CD4-positive, alpha-beta T cell treated with Interleukin-10 for 1 hour (primary cell): ENCODE measurements around the gene CACNA1F.
"Not testable (repeated sequence)": the region's sequence is repeated elsewhere in the genome, so short reads cannot be mapped to it uniquely, and the experiment has no call there.

Experiments used
- DNase-seq: peaks from one replicate; pipeline ENCODE4 v3.0.0-alpha.2; 2020

CACNA1F gene

GRCh38 chrX:49193542-49193964 lies 39.6 kb downstream of the CACNA1F start:
- DNase-seq = no peak

DNA sequence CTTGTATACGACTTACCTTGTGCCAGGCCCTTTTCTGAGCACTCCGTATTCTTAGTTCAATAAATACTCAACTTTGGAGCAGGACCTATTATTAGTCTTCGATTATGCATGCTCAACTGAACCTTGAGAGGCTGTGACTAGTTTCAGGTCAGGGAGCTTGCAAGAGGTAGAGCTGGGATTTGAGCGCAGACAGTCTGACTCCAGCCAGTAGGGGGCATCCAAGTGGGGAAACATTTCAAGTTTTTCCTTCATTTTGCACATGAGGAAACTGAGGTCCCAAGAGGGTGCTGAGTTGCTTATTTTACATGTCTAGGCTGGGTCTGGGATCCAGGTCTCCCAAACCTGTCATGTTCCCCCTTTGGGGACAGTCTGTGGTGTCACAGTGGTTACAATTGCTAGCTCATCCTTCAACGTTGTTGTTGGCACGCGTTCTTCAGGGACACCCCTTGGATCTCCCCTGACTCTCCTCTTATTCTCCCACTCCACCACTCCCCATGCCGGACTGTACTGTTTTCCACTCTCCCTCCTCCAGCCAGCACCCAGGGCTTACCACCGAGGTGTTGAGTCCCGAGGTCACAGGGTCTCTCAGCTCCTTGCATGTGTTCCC lies 40.3 kb downstream of the CACNA1F start:
- DNase-seq = peak; percentile 38

DNA sequence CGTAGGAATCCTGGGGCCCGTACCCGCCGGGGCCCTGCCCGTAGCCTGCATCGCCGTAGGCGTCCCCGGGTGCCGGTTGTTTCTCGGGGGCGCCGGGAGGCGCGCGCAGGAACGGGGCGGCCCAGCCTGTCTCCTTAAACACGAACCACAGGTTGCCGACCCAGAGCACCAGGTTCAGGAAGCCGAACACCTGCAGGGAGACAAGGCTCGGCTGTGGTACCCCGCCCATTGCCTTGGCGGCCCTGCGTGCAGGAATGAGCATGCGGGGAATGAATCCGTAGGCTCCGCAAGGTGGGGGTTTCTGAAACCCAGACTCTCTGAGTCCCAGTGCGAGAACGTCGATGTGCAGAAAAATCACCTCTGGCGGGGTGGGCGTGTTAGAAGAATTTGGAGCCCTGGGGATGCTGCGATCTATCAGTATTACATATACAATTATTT lies 41.5 kb downstream of the CACNA1F start:
- DNase-seq = no peak

DNA sequence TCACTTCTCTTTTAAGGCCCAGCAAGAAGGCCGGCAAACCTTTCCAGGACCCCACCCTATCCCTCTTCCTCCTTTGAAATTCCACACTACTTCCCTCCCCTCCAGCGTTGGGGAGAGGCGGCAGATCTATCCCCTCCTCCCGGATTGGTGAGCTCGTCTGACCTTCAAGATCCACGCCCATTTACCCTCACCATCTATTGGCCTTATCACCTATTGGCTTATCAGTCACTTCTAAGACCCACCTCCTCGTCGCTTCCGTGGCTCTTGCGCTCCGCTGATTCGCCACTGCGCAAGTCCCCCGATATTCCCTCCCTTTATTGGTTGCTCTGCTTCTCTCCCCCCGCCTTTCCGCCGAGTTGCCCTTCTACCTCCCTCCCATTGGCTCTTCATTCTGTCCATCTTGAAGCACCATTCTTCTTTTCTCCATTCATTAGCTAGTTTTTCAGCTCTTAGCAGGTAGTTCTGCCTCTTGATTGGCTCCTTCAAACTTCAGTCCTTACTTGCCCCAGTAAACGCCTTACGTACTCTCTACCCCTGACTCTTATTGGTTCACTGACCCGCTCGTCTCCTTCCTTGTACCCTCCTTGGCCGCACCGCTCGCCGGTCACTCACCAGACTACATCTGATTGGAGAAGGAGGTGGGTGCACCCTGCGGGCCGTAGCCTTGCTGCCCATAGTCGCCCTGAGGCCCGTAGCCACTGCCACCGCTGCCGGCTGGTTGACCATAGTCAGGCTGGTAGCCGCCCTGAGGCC lies 42.1 kb downstream of the CACNA1F start:
- DNase-seq = peak; percentile 94

DNA sequence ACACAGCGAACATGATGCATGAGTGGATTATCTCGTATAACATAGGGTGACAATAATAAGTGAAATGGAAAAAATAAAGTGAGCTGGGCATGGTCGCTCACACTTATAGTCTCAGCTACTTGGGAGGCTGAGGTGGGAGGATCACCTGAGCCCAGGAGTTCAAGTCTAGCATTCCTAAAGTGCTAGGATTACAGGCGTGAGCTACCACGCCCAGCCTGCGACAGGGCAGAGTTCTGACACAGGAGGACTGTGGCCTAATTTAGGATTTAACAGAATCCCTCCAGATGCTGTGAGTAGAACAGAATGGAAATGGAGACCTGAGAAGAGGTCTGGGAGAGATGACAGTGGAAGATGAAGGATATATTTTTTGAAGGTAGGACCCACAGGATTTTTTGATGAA lies 43.5 kb downstream of the CACNA1F start:
- no peak for DNase-seq

DNA sequence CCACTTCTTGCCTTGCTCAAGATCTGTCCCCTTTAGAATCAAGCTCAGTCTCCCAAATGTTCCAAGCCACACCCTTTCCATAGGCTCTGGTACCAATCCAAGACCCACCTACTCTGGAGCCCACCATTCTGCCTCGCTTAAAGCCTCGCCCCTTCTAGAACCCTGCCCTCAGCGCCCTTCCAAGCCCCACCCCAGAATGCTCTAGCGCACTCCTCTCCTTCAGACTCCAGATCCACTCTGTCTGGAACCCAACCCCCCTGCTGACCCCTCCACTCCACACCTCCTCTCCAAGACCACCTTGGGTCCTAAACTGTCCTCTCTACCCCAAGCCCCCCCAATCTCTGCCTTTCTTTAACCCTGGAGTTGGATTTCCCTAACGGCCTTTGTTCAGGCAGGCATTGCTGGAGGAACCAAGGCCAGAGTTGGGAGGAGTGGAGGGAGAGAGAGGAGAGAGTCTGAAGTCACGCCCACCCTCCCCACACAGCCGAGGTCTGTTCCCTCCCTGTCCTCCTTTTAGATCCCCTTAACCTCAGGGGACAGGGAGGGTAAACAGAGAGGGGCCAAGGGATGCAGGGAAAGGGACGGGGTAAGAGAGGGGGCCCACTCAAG lies 44.6 kb downstream of the CACNA1F start:
- DNase-seq = no peak

- no peak for DNase-seq
These were observed 45.6 kb downstream of the CACNA1F start for GRCh38 chrX:49187526-49187925.

GRCh38 chrX:49187028-49187394 lies 46.1 kb downstream of the CACNA1F start:
- DNase-seq = no peak

DNA sequence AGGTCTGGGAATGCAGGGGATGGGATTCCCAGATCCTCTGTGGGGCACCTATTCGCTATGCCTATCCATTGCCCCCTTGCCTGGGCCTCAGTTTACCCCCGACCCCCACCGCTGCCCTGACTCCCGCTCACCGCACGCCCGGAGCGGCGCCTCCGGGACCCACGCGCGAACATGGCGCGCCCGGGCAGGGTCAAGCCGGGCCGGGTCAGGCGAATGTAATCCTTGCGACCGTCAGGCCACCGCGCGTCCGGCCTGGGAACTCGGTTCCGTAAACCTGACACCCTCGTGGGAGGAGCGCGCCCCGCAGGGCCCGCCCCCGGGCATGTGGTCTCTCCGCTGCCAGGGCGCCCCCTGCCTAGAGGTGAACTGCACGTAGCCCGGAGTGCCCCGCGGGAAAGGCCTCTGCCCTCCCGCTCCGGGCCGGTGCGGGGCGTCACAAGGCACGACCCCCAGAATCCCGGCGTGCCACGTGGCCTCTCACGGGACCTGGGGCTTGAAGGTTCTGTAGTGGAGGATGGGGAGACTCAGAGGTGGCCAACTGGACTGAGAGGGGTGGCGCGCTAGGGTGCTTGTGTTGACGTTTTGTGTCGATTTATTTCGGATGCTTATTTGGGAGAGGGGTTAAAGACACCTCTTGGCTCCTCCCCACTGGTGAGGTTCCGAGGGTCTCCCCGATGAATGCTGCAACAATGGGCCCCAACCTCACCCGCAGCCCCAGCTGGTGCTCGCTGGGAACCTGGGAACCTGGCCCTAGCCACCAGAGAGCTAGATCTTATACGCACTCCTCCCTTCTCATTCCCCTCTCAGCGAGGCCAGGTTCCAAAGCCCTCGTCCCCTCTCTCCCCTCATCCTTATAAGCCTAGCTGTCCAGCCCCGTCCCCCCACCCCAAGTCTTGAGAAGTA lies 46.8 kb downstream of the CACNA1F start, which contains the start of gene PRICKLE3:
PRICKLE3 (minus strand) TSS at position 249 of the 903 bp plus-strand sequence; CDS start at position 173, 76 bp downstream.
- DNase-seq = peak; percentile 76

DNA sequence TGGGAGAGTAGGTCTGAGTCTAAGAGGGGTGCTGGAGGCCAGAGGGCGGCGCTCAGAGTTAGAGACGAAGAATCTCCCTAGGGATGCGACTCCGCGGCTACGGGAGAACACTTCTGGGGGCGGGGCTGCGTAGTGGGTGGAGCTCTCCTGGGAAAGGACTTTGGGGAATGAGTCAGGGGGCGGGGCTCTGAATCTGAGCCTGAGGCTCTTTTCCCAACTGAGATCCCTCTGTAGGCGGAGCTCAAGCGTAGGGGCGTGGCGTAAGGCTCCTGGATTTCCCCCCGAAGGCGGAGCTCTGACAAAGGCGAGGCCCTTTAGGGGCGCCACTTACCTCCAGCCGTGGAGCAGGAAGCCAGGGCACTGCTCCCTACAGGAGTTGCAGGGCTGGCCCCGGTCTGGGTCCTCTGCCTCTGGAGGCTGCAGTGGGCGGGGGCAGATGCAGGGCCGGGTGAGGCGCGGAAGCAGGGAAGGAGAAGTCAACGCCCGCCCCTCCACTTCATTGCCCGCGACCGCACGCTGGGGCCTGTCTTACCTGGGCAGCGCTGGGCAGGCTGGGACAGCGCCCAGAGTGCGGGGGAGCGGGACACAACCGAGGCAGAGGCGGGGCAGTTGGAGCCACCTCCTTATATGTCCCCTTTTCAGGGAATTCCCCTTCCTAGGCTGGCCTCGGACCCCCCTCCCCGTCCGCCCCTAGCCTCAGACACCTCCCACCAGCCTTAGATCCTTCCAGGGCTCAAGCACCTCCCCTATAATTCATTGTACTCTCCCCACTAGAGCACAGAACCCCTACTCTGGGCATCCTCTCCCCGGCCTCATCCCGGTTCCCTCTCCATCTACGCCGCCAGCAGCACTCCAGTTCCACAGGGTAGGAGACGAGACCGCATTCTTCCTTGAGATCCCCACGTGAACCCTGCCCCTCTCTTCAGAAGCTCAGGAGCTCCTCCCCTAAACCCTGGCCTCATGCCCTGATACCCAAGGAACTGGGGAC lies 48.6 kb downstream of the CACNA1F start:
- peak; percentile 41 for DNase-seq

- no peak for DNase-seq
These were observed 49.3 kb downstream of the CACNA1F start for GRCh38 chrX:49183701-49184281.

DNA sequence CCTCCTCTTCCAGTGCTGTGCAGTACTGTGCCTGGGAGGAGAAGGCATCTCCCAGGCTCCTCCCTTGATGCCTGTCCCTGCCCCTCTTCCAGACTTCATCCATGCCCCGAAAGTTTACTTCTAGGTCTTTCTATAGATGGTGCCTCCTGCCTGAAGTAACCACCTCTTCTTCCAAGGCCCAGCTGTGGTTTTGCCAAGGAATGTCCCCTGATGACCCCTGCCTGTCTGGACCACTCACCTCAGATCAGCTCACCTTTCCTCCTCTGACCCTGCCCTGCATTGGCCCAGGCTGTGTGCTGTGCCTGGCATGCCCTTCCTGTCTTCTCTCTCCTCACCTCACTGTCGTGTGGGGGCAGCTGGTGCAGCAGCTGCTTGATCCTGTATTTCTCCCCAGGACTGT lies 53.8 kb downstream of the CACNA1F start:
- no peak for DNase-seq

DNA sequence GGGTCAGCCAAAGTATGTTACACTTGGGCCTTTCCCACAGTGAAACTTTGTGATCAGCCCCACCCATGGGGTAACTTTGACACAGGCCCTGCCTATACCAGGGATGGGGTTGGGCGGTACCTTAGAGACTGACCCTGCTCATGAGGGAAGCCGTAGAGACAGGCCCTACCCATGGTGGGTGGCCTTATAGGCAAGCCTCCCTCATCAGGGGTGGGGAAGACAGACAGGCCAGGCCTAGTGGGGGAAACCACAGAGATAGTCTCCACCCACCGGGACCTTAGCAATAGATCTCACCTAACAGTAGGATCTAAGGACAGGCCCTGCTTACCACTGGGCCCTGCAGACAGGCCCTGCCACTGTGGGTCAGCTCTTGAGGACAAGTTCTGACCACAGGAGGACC lies 54.6 kb downstream of the CACNA1F start:
- no peak for DNase-seq

DNA sequence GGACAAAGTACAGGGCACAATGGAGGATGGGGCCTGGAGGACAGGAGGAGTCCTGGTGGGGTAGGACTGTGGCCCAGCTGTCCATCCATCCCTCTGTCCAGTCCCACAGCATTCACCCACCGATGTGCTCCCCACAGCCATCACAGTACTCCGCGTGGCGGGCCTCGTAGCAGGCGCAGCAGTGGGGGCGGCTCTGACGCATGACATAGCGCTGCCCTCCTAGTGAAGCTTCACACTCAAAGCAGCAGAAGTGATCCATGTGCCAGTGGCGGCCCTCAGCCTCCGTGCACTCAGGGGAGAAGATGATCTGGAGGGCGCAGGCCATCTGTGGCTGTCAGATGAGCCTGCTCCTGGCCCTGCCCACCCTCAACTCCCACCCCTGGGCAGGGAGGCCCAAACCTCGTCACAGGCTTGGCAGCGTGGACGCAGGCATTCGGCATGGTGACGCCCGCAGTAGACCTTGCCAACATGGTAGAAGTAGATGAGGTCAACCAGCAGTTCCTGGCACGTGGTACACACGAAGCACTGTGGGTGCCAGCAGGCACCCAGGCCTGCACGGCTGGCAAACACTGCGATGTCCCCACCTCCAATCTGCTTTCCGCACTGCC lies 55.2 kb downstream of the CACNA1F start:
- no peak for DNase-seq

GRCh38 chrX:49177338-49177833 lies 55.8 kb downstream of the CACNA1F start:
- DNase-seq = peak; percentile 32

- peak; percentile 9 for DNase-seq
These were observed 56.5 kb downstream of the CACNA1F start for GRCh38 chrX:49176421-49177326.

- DNase-seq = no peak
These were observed 57.5 kb downstream of the CACNA1F start for GRCh38 chrX:49175435-49176274.

DNA sequence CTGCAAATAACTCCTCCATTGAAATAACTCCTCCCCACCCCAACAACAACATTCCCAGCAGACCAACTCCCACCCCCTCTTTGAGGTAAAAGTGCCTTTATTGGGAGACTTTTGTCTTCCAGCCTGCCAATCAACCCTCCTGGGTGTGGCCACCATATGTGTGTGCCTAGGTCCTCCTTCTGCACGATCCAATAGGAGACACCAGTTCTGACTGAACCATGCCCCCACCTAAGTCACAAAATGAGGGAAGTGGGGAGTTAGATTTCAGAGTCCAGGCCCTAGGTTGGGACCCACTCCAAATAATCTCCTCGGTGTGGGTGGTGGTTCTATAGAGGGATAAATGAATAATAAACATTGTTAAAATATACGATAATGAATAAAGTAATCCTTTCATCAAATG lies 58.4 kb downstream of the CACNA1F start:
- DNase-seq = no peak

DNA sequence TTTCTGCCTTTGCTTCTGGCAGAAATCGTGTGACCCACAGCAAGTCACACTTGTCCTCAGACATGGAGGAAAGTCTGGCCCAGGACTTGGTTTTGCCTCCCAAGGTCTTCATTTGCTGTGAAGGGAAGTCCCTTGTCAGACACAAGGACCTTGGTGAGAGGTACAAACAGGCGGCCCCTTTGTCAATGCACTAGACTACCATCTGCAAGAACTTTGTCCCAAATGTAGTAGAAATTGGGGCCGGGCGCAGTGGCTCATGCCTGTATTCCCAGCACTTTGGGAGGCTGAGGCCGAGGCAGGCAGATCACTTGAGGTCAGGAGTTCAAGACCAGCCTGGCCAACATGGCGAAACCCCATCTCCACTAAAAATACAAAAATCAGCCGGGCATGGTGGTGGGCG lies 59.6 kb downstream of the CACNA1F start:
- DNase-seq = not testable (repeated sequence)
